GM19467 (cell line): Measurements from ENCODE around the gene SGTB.

ENCODE experiments used
- ATAC-seq: cut with Tn5 transposase; IDR thresholded peaks from one replicate; pipeline ENCODE4 v1.9.1; 2021; ENCODE audit warnings: mild to moderate bottlenecking, moderate library complexity; ENCODE audit not compliant: unreplicated experiment

SGTB gene

GRCh38 chr5:65721720-65722574 is at the start of gene SGTB, which contains the start of gene NLN:
SGTB (minus strand) TSS chr5:65722109; CDS start chr5:65720807, 1,302 bp downstream.
NLN (plus strand) TSS chr5:65722205; CDS start chr5:65722374, 169 bp downstream.
- ATAC-seq, result peak; percentile 78

- ATAC-seq, result no peak
Observed at GRCh38 chr5:65771266-65771665, 49.4 kb upstream of the SGTB start.

- ATAC-seq, result no peak
Observed at GRCh38 chr5:65769539-65769938, 47.6 kb upstream of the SGTB start.

- no peak for ATAC-seq
Observed at GRCh38 chr5:65768723-65769346, 46.9 kb upstream of the SGTB start.

GRCh38 chr5:65767565-65767964 is 45.7 kb upstream of the SGTB start:
- no peak for ATAC-seq

GRCh38 chr5:65766781-65767180 is 44.9 kb upstream of the SGTB start:
- no peak for ATAC-seq

- no peak for ATAC-seq
Observed at GRCh38 chr5:65766175-65766574, 44.3 kb upstream of the SGTB start.

- ATAC-seq, result no peak
Observed at GRCh38 chr5:65765582-65765981, 43.7 kb upstream of the SGTB start.

- ATAC-seq, result no peak
Observed at GRCh38 chr5:65762234-65762633, 40.3 kb upstream of the SGTB start.

- ATAC-seq, result no peak
Observed at GRCh38 chr5:65760504-65761275, 38.8 kb upstream of the SGTB start.

- no peak for ATAC-seq
Observed at GRCh38 chr5:65758546-65759144, 36.7 kb upstream of the SGTB start.

GRCh38 chr5:65753189-65753588 is 31.3 kb upstream of the SGTB start:
- no peak for ATAC-seq

GRCh38 chr5:65750938-65751337 is 29.0 kb upstream of the SGTB start:
- no peak for ATAC-seq

- ATAC-seq, result no peak
Observed at GRCh38 chr5:65749956-65750355, 28.0 kb upstream of the SGTB start.

GRCh38 chr5:65749221-65749844 is 27.4 kb upstream of the SGTB start:
- no peak for ATAC-seq

- ATAC-seq, result peak; percentile 66
Observed at GRCh38 chr5:65742565-65743231, 20.8 kb upstream of the SGTB start.

- ATAC-seq, result no peak
Observed at GRCh38 chr5:65739162-65739561, 17.3 kb upstream of the SGTB start.

- no peak for ATAC-seq
Observed at GRCh38 chr5:65738305-65738704, 16.4 kb upstream of the SGTB start.

- ATAC-seq, result no peak
Observed at GRCh38 chr5:65737842-65738241, 15.9 kb upstream of the SGTB start.

GRCh38 chr5:65736011-65736410 is 14.1 kb upstream of the SGTB start:
- no peak for ATAC-seq
